Hepatocyte (in vitro differentiated cells): ENCODE data around the gene HSBP1L1. TPM values are rescaled to one million over a fixed set of nuclear protein-coding genes. Genes with fewer than 3 reads are reported as not detected.
A peak's percentile ranks its signal among the peaks of the same experiment; 100 is the strongest.

Experiments
- DNase-seq: peaks from one replicate; pipeline ENCODE4 v3.0.0-alpha.2; 2016; ENCODE audit warnings: low spot score
- H2AFZ ChIP-seq: fragments of 200-600 bp; sonication (generic); 2 replicates; pipeline ENCODE4 v1.6.0; 2016; ENCODE audit warnings: antibody characterized with exemption, mild to moderate bottlenecking
- H3K27ac ChIP-seq: fragments of 200-600 bp; sonication (generic); 2 replicates; pipeline ENCODE4 v1.5.1; 2016; ENCODE audit warnings: mild to moderate bottlenecking
- H3K27me3 ChIP-seq: fragments of 200-600 bp; sonication (generic); 2 replicates; pipeline ENCODE4 v1.6.1; 2016
- H3K36me3 ChIP-seq: fragments of 200-600 bp; sonication (generic); replicated peaks from 2 replicates; pipeline ENCODE4 v1.5.1; 2016; ENCODE audit warnings: low read depth; ENCODE audit not compliant: insufficient read depth
- H3K4me1 ChIP-seq: fragments of 200-600 bp; sonication (generic); 2 replicates; pipeline ENCODE4 v1.5.1; 2016; ENCODE audit warnings: mild to moderate bottlenecking, moderate library complexity; ENCODE audit not compliant: insufficient read depth
- H3K4me2 ChIP-seq: fragments of 200-600 bp; sonication (generic); 2 replicates; pipeline ENCODE4 v1.6.0; 2016
- H3K4me3 ChIP-seq: fragments of 200-600 bp; sonication (generic); 2 replicates; pipeline ENCODE4 v1.5.1; 2016; ENCODE audit warnings: mild to moderate bottlenecking
- H3K79me2 ChIP-seq: fragments of 200-600 bp; sonication (generic); 2 replicates; pipeline ENCODE4 v1.6.0; 2017; ENCODE audit warnings: mild to moderate bottlenecking
- H3K9me2 ChIP-seq: fragments of 200-600 bp; sonication (generic); replicated peaks from 2 replicates; pipeline ENCODE4 v1.6.0; 2017; ENCODE audit warnings: mild to moderate bottlenecking; ENCODE audit not compliant: insufficient read depth
- H3K9me3 ChIP-seq: fragments of 200-600 bp; sonication (generic); 2 replicates; pipeline ENCODE4 v1.5.1; 2016; ENCODE audit warnings: low read depth, mild to moderate bottlenecking
- H4K20me1 ChIP-seq: fragments of 200-600 bp; sonication (generic); 2 replicates; pipeline ENCODE4 v1.6.0; 2016; ENCODE audit warnings: mild to moderate bottlenecking; ENCODE audit not compliant: insufficient read depth, poor library complexity, severe bottlenecking
- CTCF ChIP-seq: fragments of 200-600 bp; sonication (generic); IDR thresholded peaks from 2 replicates; pipeline ENCODE4 v1.5.1; 2016; ENCODE audit warnings: antibody characterized with exemption, mild to moderate bottlenecking; ENCODE audit not compliant: poor library complexity
- EZH2 ChIP-seq: fragments of 200-600 bp; sonication (generic); IDR thresholded peaks from 2 replicates; pipeline ENCODE4 v1.6.1; 2016; ENCODE audit warnings: antibody characterized with exemption, mild to moderate bottlenecking, borderline replicate concordance
- EZH2phosphoT487 ChIP-seq: fragments of 200-600 bp; sonication (generic); IDR thresholded peaks from one replicate; pipeline ENCODE4 v1.6.1; 2018; ENCODE audit warnings: antibody characterized with exemption, mild to moderate bottlenecking, low read depth, moderate library complexity; ENCODE audit not compliant: unreplicated experiment, severe bottlenecking
- WGBS: methylation state at CpG from one replicate; pipeline ENCODE4 v1.1.6; 2016; ENCODE audit warnings: low lambda C conversion rate; ENCODE audit errors: missing lambda C conversion rate; 5-methylcytosine and 5-hydroxymethylcytosine counted together
- polyA plus RNA-seq: library from polyadenylated mRNA; unstranded; fragments of >200 nt; fragmentation: Nextera tagmentation; extraction: Ambion mirVana; gene quantifications from 2 replicates; pipeline ENCODE4 v1.2.1, GENCODE V29; 2016
- total RNA-seq: library from RNA; depleted of rRNA; stranded (reverse); fragments of >200 nt; gene quantifications from 2 replicates; pipeline ENCODE4 v1.2.3, GENCODE V29; 2014

Gene HSBP1L1
- total and polyA plus RNA-seq, 2 experiments from 2014 or later: 58.7 to 81.9 TPM

GRCh38 chr18:79951545-79952455 lies 12.6 kb upstream of the HSBP1L1 start, which contains the start of gene SLC66A2:
Gene SLC66A2 (minus strand): TSS chr18:79951653. CDS start chr18:79950926, 727 bp downstream.
- Histone ChIP-seq H3K4me3 (peak within 1 kb of the TSS; percentile 96), H4K20me1 (peaks cover 21% of the 10 kb centered on the region), H3K79me2 (peaks cover 43% of the 10 kb centered on the region), H3K36me3 (no peaks in the 10 kb centered on the region), H3K4me2 (peak within 1 kb of the TSS; percentile 100), H3K27ac (peak within 1 kb of the TSS; percentile 48), H3K4me1 (peaks cover 28% of the 10 kb centered on the region), H3K27me3 (no peaks in the 10 kb centered on the region), H3K9me3 (no peaks in the 10 kb centered on the region), H2AFZ (peak within 1 kb of the TSS; percentile 97), H3K9me2 (no peaks in the 10 kb centered on the region)
- no peak for TF ChIP-seq CTCF
- TF ChIP-seq EZH2phosphoT487: no peak
- TF ChIP-seq EZH2: no peak
- 2% methylated on average over 71 of the region's 126 CpGs for WGBS
- DNase-seq: peak; percentile 96

GRCh38 chr18:79952456-79952995 lies 11.9 kb upstream of the HSBP1L1 start:
- 38% methylated on average over 1 of the region's 43 CpGs for WGBS
- Histone ChIP-seq H3K79me2 (peaks cover 35% of the 10 kb centered on the region), H3K4me2 (peak overlapping the region; percentile 100), H3K9me2 (no peaks in the 10 kb centered on the region), H3K4me1 (peaks cover 28% of the 10 kb centered on the region), H3K27ac (no peak overlapping the region), H4K20me1 (peaks cover 20% of the 10 kb centered on the region), H3K9me3 (no peaks in the 10 kb centered on the region), H3K27me3 (no peaks in the 10 kb centered on the region), H2AFZ (peak overlapping the region; percentile 97), H3K4me3 (peak overlapping the region; percentile 96), H3K36me3 (no peaks in the 10 kb centered on the region)
- DNase-seq: no peak
- no peak for TF ChIP-seq EZH2
- TF ChIP-seq CTCF: no peak
- TF ChIP-seq EZH2phosphoT487: no peak

GRCh38 chr18:79952996-79953559 lies 11.4 kb upstream of the HSBP1L1 start:
- H3K4me2 ChIP-seq: peak overlapping the region; percentile 100
- peaks cover 17% of the 10 kb centered on the region for H4K20me1 ChIP-seq
- H3K9me3 ChIP-seq: no peaks in the 10 kb centered on the region
- TF ChIP-seq EZH2: no peak
- TF ChIP-seq CTCF: no peak
- TF ChIP-seq EZH2phosphoT487: no peak
- DNase-seq: peak; percentile 52
- WGBS: 62% methylated on average over 24 of the region's 24 CpGs
- no peaks in the 10 kb centered on the region for H3K36me3 ChIP-seq
- no peak overlapping the region for H2AFZ ChIP-seq
- peaks cover 31% of the 10 kb centered on the region for H3K79me2 ChIP-seq
- no peak overlapping the region for H3K27ac ChIP-seq
- no peak overlapping the region for H3K4me3 ChIP-seq
- no peaks in the 10 kb centered on the region for H3K9me2 ChIP-seq
- peaks cover 28% of the 10 kb centered on the region for H3K4me1 ChIP-seq
- H3K27me3 ChIP-seq: no peaks in the 10 kb centered on the region
